Ectodermal cell (in vitro differentiated cells): ENCODE data around the gene SCYGR7. TPM values are rescaled to one million over a fixed set of nuclear protein-coding genes. Genes with fewer than 3 reads are reported as not detected.

Experiments
- H3K27ac ChIP-seq: 2 replicates; pipeline ENCODE4 v1.7.0; 2013; ENCODE audit warnings: mild to moderate bottlenecking, low read depth, low read length; ENCODE audit not compliant: insufficient read depth, poor library complexity, severe bottlenecking
- H3K27me3 ChIP-seq: 2 replicates; pipeline ENCODE4 v1.7.0; 2013; ENCODE audit warnings: mild to moderate bottlenecking, low read length; ENCODE audit not compliant: insufficient read depth, control insufficient read depth, poor library complexity, severe bottlenecking
- H3K36me3 ChIP-seq: one replicate; pipeline ENCODE4 v1.7.0; 2013; ENCODE audit warnings: low read length; ENCODE audit not compliant: control insufficient read depth, insufficient read depth
- H3K4me1 ChIP-seq: one replicate; pipeline ENCODE4 v1.7.0; 2013; ENCODE audit warnings: low read length; ENCODE audit not compliant: control insufficient read depth, insufficient read depth
- H3K4me3 ChIP-seq: 2 replicates; pipeline ENCODE4 v1.7.0; 2013; ENCODE audit warnings: low read depth, low read length, control low read depth; ENCODE audit not compliant: insufficient read depth
- H3K9me3 ChIP-seq: 2 replicates; pipeline ENCODE4 v1.7.0; 2013; ENCODE audit warnings: mild to moderate bottlenecking, low read length, moderate library complexity; ENCODE audit not compliant: control insufficient read depth
- WGBS, 2 experiments: methylation state at CpG; one replicate each; pipeline ENCODE4 v1.1.7; 2013; ENCODE audit warnings: missing lambda C conversion rate in 2 of 2; 5-methylcytosine and 5-hydroxymethylcytosine counted together
- polyA plus RNA-seq, 4 experiments: library from polyadenylated mRNA; stranded (reverse); fragments of 50-300 nt; gene quantifications; one replicate each; pipeline ENCODE4 v1.2.3, GENCODE V29; 2013

Gene SCYGR7
- not detected for polyA plus RNA-seq (2013, experiment 1 of 4)
- not detected for polyA plus RNA-seq (2013, experiment 2 of 4)
- not detected for polyA plus RNA-seq (2013, experiment 3 of 4)
- polyA plus RNA-seq (2013, experiment 4 of 4) = not detected

DNA sequence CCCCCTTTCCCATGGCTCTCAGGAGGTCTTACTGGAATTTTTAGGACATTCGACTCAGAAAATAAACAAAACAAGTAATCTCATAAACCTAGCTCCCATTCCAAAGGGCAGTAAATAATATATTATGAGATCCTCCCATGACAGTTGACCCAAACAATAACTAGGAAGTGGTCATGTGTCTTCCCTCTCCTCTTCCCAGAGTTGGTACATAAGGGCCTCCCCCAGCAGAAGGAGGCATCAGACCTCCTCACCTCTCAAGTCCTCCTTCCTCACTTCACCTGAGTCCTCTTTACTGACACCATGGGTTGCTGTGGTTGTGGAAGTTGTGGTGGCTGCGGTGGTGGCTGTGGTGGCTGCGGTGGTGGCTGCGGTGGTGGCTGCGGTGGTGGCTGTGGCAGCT is at the start of gene SCYGR7:
Gene SCYGR7, plus strand, starts transcription at position 301 of the 400 bp plus-strand sequence. Its CDS starts 0 bp downstream, at position 301.
- WGBS, 2 experiments = 92 to 96% methylated on average over 4 to 5 of the region's 5 CpGs
- Histone ChIP-seq H3K4me3 (no peak within 1 kb of the TSS), H3K9me3 (no peaks in the 10 kb centered on the region), H3K4me1 (no peaks in the 10 kb centered on the region), H3K27ac (no peak within 1 kb of the TSS), H3K27me3 (no peaks in the 10 kb centered on the region), H3K36me3 (no peaks in the 10 kb centered on the region)

DNA sequence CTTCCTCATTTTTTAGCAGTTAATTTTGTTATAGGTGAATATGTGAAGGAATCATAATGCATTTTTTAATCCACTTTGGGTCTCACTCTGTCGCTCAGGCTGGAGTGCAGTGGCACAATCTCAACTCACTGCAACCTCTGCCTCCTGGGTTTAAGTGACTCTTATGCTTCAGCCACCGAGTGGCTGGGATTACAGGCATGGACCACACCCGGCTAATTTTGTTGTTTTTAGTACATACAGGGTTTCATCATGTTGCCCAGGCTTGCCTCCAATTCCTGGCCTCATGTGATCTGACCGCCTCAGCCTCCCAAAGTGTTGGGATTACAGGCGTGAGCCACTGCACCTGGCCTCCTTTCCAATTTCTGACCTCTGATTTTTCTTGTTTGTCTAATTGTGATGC is 43.9 kb upstream of the SCYGR7 start:
- H3K4me1 ChIP-seq = no peaks in the 10 kb centered on the region
- WGBS, 2 experiments = 89 to 91% methylated on average over 5 of the region's 5 CpGs
- no peaks in the 10 kb centered on the region for H3K9me3 ChIP-seq
- no peaks in the 10 kb centered on the region for H3K27me3 ChIP-seq
- no peak overlapping the region for H3K4me3 ChIP-seq
- no peak overlapping the region for H3K27ac ChIP-seq
- no peaks in the 10 kb centered on the region for H3K36me3 ChIP-seq

- Histone ChIP-seq H3K9me3 (no peaks in the 10 kb centered on the region), H3K4me3 (no peak overlapping the region), H3K27me3 (no peaks in the 10 kb centered on the region), H3K4me1 (no peaks in the 10 kb centered on the region), H3K27ac (no peak overlapping the region), H3K36me3 (no peaks in the 10 kb centered on the region)
- WGBS, 2 experiments = 94 to 98% methylated on average over 3 of the region's 3 CpGs
Observed at GRCh38 chr2:227687189-227687588, 40.9 kb upstream of the SCYGR7 start.

DNA sequence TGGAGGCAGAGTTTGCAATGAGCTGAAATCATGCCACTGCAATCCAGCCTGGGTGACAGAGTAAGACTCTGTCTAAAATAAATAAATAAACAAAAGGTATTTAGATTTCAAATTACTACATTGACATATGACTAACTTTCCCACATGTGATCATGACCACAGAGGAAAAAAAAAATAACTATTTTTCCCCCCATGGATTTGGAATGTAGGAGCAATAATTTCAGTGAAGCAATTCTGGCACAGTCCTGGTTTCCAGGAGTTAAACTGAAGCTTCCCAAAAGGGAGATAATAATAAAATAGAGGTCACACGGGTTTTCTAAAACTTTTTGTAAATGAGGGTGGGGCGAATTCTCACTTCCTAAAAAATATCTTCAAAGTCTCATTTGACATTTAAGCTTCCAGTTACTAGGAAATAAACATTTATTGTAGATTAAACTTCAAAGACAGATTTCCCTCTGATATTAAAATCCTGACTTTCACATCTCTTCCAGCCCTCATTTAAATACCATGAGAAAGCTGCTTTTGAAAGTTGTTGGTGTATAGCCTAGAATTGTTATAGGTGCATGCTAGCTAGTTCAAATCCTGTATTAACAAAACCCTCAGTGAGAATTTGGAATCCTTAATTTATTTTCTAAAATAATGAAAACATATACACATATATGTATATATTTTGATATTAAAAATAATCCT is 31.0 kb upstream of the SCYGR7 start:
- WGBS, 2 experiments = 93% methylated on average over 2 of the region's 2 CpGs; no CpG with 5 or more reads in 1 of the 2 experiments
- no peak overlapping the region for H3K27ac ChIP-seq
- H3K4me3 ChIP-seq = no peak overlapping the region
- H3K4me1 ChIP-seq = no peaks in the 10 kb centered on the region
- no peaks in the 10 kb centered on the region for H3K27me3 ChIP-seq
- no peaks in the 10 kb centered on the region for H3K36me3 ChIP-seq
- H3K9me3 ChIP-seq = no peaks in the 10 kb centered on the region

DNA sequence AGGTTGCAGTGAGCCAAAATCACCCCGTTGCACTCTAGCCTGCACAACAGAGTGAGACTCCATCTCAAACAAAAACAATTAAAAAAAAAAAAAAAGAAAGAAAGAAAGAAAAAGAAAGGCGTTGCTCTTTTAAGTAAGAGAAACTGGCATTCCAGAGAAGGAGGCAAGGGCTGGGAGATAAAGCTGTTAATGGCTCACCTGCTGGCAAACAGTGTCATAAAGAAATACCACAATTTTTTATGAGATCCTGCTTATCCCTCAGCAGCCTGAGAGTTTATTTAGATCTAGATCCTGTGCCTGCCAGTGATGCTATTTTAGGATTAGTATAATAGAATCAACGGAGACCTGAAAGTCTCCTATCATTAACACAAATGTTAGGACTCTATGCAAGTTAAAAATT is 26.6 kb upstream of the SCYGR7 start:
- no peaks in the 10 kb centered on the region for H3K27me3 ChIP-seq
- no peak overlapping the region for H3K27ac ChIP-seq
- H3K9me3 ChIP-seq = no peaks in the 10 kb centered on the region
- WGBS, 2 experiments = 60 to 92% methylated on average over 1 to 3 of the region's 3 CpGs
- H3K4me3 ChIP-seq = no peak overlapping the region
- H3K36me3 ChIP-seq = no peaks in the 10 kb centered on the region
- no peaks in the 10 kb centered on the region for H3K4me1 ChIP-seq

DNA sequence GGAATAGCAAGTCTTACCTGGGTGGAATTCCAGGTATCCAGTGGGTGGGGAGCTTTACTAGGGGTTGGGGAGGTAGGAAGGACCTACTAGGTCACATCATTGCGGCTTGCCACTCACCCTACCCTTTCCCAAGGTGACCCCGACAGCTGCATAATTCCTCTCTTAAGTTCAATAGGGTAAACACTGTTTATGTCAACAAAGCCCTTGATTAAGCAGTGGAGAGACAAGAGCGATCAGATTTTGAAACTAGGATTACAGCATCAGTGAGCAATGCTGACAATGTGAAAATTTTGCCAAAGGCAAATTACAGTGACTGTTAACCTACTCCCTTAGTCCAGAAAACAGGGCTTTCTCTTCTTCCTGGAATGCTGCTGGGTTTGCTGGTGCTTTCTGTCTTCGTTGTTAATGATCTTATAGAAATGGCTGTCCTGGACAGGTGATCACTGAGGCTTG is 24.8 kb upstream of the SCYGR7 start:
- Histone ChIP-seq H3K9me3 (no peaks in the 10 kb centered on the region), H3K4me3 (no peak overlapping the region), H3K4me1 (no peaks in the 10 kb centered on the region), H3K27ac (no peak overlapping the region), H3K36me3 (no peaks in the 10 kb centered on the region), H3K27me3 (no peaks in the 10 kb centered on the region)
- WGBS, 2 experiments = 89 to 96% methylated on average over 4 of the region's 4 CpGs

- Histone ChIP-seq H3K4me3 (no peak overlapping the region), H3K4me1 (no peaks in the 10 kb centered on the region), H3K27ac (no peak overlapping the region), H3K9me3 (no peaks in the 10 kb centered on the region), H3K36me3 (no peaks in the 10 kb centered on the region), H3K27me3 (no peaks in the 10 kb centered on the region)
- 89 to 91% methylated on average over 3 of the region's 3 CpGs for WGBS, 2 experiments
Observed at GRCh38 chr2:227703961-227704360, 24.2 kb upstream of the SCYGR7 start.

- Histone ChIP-seq H3K4me1 (no peaks in the 10 kb centered on the region), H3K27ac (no peak overlapping the region), H3K27me3 (no peaks in the 10 kb centered on the region), H3K4me3 (no peak overlapping the region), H3K9me3 (no peaks in the 10 kb centered on the region), H3K36me3 (no peaks in the 10 kb centered on the region)
- WGBS, 2 experiments = 90 to 94% methylated on average over 4 of the region's 4 CpGs
Observed at GRCh38 chr2:227706859-227707258, 21.3 kb upstream of the SCYGR7 start.

GRCh38 chr2:227707390-227707789 is 20.7 kb upstream of the SCYGR7 start:
- Histone ChIP-seq H3K4me3 (no peak overlapping the region), H3K27ac (no peak overlapping the region), H3K27me3 (no peaks in the 10 kb centered on the region), H3K9me3 (no peaks in the 10 kb centered on the region), H3K4me1 (no peaks in the 10 kb centered on the region), H3K36me3 (no peaks in the 10 kb centered on the region)
- 73% methylated on average over 4 of the region's 6 CpGs for WGBS, 2 experiments

GRCh38 chr2:227710986-227711385 is 17.1 kb upstream of the SCYGR7 start:
- 90 to 94% methylated on average over 7 of the region's 7 CpGs for WGBS, 2 experiments
- Histone ChIP-seq H3K36me3 (no peaks in the 10 kb centered on the region), H3K27me3 (no peaks in the 10 kb centered on the region), H3K4me3 (no peak overlapping the region), H3K4me1 (no peaks in the 10 kb centered on the region), H3K27ac (no peak overlapping the region), H3K9me3 (no peaks in the 10 kb centered on the region)
